Neutrophil (primary cell): ENCODE results near the gene FHOD3.
"Not testable (repeated sequence)": the region's sequence is repeated elsewhere in the genome, so short reads cannot be mapped to it uniquely, and the experiment has no call there.

Experiments
- H3K27ac ChIP-seq: fragments of 200-600 bp; sonication (generic); 2 replicates; pipeline ENCODE4 v1.5.1; 2016; ENCODE audit warnings: mild to moderate bottlenecking, moderate library complexity
- H3K27me3 ChIP-seq: fragments of 200-600 bp; sonication (generic); 2 replicates; pipeline ENCODE4 v1.6.0; 2016; ENCODE audit warnings: mild to moderate bottlenecking
- H3K36me3 ChIP-seq: fragments of 200-600 bp; sonication (generic); 2 replicates; pipeline ENCODE4 v1.5.1; 2017
- H3K4me1 ChIP-seq, 2 experiments: fragments of 200-600 bp in 1 of 2; sonication (generic) in 1 of 2; 1 replicate in 1 of 2; 2 replicates in 1 of 2; pipeline versions ENCODE4 v1.5.1 to v1.6.1; 2013 to 2016; ENCODE audit warnings: low read depth in 1 of 2, low read length in 1 of 2, mild to moderate bottlenecking in 1 of 2, moderate library complexity in 1 of 2; ENCODE audit not compliant: control insufficient read depth in 1 of 2, insufficient read depth in 1 of 2
- H3K4me3 ChIP-seq, 2 experiments: fragments of 200-600 bp in 1 of 2; sonication (generic) in 1 of 2; 1 replicate in 1 of 2; 2 replicates in 1 of 2; pipeline ENCODE4 v1.5.1; 2013 to 2016; ENCODE audit warnings: low read depth in 1 of 2, low read length in 1 of 2, mild to moderate bottlenecking in 1 of 2, moderate library complexity in 1 of 2
- H3K9me3 ChIP-seq: fragments of 200-600 bp; sonication (generic); 2 replicates; pipeline ENCODE4 v1.5.1; 2016
- CTCF ChIP-seq: fragments of 200-600 bp; sonication (generic); IDR thresholded peaks from 2 replicates; pipeline ENCODE4 v1.5.1; 2016; ENCODE audit warnings: antibody characterized with exemption

FHOD3 gene

GRCh38 chr18:36711813-36712444 lies 414.4 kb downstream of the FHOD3 start:
- Histone ChIP-seq H3K4me1 (no peaks in the 10 kb centered on the region), H3K4me3 (no peak overlapping the region), H3K9me3 (no peaks in the 10 kb centered on the region), H3K27me3 (no peaks in the 10 kb centered on the region), H3K36me3 (no peaks in the 10 kb centered on the region), H3K27ac (no peak overlapping the region)
- TF ChIP-seq CTCF = no peak

GRCh38 chr18:36714476-36714875 lies 417.0 kb downstream of the FHOD3 start:
- no peak for TF ChIP-seq CTCF
- no peak overlapping the region for H3K4me3 ChIP-seq
- H3K36me3 ChIP-seq = no peaks in the 10 kb centered on the region
- no peaks in the 10 kb centered on the region for H3K9me3 ChIP-seq
- H3K27ac ChIP-seq = no peak overlapping the region
- H3K4me1 ChIP-seq = no peaks in the 10 kb centered on the region
- H3K27me3 ChIP-seq = no peaks in the 10 kb centered on the region

DNA sequence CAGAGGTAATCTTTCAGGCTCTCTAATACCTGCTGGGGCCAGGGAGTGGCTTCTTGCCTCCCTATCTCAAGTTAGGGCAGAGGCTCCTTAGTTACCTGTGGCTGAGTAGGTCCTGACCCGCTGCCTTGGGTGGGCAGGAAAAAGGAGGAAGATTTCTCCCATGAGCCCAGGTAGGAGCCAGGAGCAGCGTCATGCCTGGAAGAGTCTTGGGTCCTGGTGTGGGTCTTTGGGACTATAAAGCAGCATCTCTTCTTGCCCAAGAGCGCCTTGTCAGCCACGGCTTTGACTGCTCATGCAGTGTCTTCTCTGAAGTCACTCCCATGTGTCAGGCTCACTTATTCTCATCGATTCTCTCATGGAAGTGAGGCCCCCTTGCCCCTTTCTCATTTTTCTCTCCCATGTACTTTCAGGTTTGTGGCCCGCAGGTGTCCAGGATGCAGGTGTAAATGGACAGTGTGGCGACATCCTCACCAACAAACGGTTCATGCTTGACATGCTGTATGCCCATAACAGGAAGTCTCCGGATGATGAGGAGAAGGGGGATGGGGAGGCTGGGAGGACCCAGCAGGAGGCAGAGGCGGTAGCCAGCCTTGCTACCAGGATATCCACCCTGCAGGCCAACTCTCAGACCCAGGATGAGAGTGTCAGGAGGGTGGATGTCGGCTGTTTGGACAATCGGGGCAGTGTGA lies 420.1 kb downstream of the FHOD3 start:
- Histone ChIP-seq H3K27ac (no peak overlapping the region), H3K4me3 (no peak overlapping the region), H3K4me1 (no peaks in the 10 kb centered on the region), H3K9me3 (no peaks in the 10 kb centered on the region), H3K36me3 (no peaks in the 10 kb centered on the region), H3K27me3 (no peaks in the 10 kb centered on the region)
- no peak for TF ChIP-seq CTCF

DNA sequence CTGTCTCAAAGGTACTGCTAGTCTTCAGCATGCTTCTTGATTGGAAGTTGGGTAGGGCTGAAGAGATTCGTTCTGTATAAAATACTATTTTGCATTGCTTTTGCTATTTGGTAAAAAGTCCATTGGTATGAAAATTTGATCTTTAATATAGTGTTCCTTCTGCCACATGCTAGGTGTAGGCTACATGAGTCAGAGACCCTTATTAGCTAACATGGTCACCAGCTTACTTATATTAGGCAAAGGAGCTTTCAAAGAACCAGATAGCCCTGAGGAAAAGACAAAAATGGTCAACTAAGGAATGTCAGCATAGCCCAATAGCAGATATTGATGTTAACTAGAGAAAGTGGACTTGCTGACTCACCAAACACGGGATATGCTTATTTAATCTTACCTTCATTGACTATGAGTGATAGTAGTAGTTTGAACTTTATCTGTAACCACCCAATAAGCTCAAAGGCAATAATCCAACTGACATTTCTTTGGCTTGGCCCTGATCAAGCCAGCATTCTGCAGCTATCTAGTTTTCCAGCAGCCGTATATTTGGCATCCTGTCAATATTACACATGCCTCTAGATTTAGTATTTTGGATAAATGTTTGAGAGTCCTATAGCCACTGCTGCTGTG lies 421.3 kb downstream of the FHOD3 start:
- Histone ChIP-seq H3K36me3 (no peaks in the 10 kb centered on the region), H3K27ac (no peak overlapping the region), H3K4me3 (no peak overlapping the region), H3K27me3 (no peaks in the 10 kb centered on the region), H3K9me3 (no peaks in the 10 kb centered on the region), H3K4me1 (no peaks in the 10 kb centered on the region)
- no peak for TF ChIP-seq CTCF

GRCh38 chr18:36719630-36720029 lies 422.1 kb downstream of the FHOD3 start:
- no peak overlapping the region for H3K4me3 ChIP-seq
- no peaks in the 10 kb centered on the region for H3K27me3 ChIP-seq
- TF ChIP-seq CTCF = no peak
- H3K9me3 ChIP-seq = no peaks in the 10 kb centered on the region
- no peaks in the 10 kb centered on the region for H3K36me3 ChIP-seq
- no peaks in the 10 kb centered on the region for H3K4me1 ChIP-seq
- H3K27ac ChIP-seq = no peak overlapping the region

DNA sequence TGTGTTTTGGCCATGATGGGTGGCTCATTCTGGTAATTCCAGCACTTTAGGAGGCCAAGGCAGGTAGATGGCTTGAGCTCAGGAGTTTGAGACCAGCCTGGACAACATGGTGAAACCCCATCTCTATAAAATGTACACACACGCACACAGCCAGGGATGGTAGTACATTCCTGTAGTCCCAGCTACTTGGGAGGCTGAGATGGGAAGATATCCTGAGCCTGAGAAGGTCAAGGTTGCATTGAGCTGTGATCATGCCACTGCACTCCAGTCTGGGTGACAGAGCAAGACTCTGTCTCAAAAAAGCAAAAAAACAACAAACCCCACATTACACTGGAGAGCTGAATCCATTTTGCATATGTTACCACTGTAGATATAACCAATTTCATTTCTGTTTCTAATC lies 423.8 kb downstream of the FHOD3 start:
- H3K27me3 ChIP-seq, H3K27ac ChIP-seq, H3K9me3 ChIP-seq, H3K4me1 ChIP-seq, H3K4me3 ChIP-seq, H3K36me3 ChIP-seq: not testable (repeated sequence)
